ENCODE results near the gene RAET1E.

The RAET1E gene

DNA sequence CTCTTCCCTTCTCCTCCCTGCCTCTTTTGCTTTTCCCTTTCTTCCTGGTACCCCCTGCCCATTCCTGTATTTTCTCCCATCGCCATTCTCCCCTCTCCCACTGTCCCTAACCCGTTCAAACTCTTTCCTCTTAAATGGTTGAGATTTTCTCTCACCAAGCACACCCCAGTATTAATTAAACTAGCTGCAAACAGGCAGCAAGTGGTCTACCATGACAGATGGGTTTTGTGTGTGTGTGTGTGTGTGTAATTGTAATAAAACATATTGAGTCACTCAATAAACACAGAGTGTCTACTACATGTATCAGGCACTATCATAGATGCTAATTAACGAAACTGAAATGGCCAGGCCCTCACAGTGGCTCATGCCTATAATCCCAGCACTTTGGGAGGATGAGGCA lies 6.7 kb downstream of the RAET1E start:
- TF ChIP-seq CTCF (IDR thresholded peaks at IDR 0.05; ENCODE audit: insufficient read depth, low read length, poor library complexity, severe bottlenecking) = no peak
- Histone ChIP-seq H3K4me3 (replicated peaks; ENCODE audit: low read depth, low read length) (no peak overlapping the region), H3K27me3 (replicated peaks; ENCODE audit: control insufficient read depth, insufficient read depth, low read length) (no peaks in the 10 kb centered on the region; the same call in none of the 2 replicates), H3K36me3 (ENCODE audit: control insufficient read depth, insufficient read depth, low read length) (no peaks in the 10 kb centered on the region)
- DNase-seq (ENCODE audit: extremely low read depth, insufficient read length) = no peak

GRCh38 chr6:149890629-149891045 lies 7.3 kb downstream of the RAET1E start:
- no peaks in the 10 kb centered on the region; the same call in none of the 2 replicates for H3K27me3 ChIP-seq (replicated peaks; ENCODE audit: control insufficient read depth, insufficient read depth, low read length)
- DNase-seq (ENCODE audit: extremely low read depth, insufficient read length) = no peak
- no peak overlapping the region for H3K4me3 ChIP-seq (replicated peaks; ENCODE audit: low read depth, low read length)
- TF ChIP-seq CTCF (IDR thresholded peaks at IDR 0.05; ENCODE audit: insufficient read depth, low read length, poor library complexity, severe bottlenecking) = no peak
- no peaks in the 10 kb centered on the region for H3K36me3 ChIP-seq (ENCODE audit: control insufficient read depth, insufficient read depth, low read length)

DNA sequence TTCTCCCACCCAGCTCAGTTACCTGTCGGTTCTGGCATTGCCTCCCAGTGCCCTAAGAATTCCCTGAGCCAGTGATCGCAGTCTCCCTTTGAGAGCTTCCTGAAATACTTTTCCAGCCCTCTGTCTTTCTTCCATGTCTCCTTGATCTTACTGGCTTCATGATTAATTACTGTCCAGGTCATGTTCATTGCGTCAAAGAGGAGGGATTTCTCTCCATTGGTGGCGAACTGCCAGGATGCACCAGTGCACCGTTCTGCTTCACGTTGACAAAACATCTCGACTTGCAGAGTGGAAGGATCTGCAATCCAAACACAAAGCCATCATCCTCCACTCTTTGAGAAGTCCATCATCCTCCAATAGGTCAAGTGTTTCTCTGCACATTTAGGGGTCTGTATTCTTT lies 8.6 kb downstream of the RAET1E start:
- Histone ChIP-seq H3K4me3 (replicated peaks; ENCODE audit: low read depth, low read length) (no peak overlapping the region), H3K36me3 (ENCODE audit: control insufficient read depth, insufficient read depth, low read length) (no peaks in the 10 kb centered on the region), H3K27me3 (replicated peaks; ENCODE audit: control insufficient read depth, insufficient read depth, low read length) (no peaks in the 10 kb centered on the region; the same call in none of the 2 replicates)
- no peak for TF ChIP-seq CTCF (IDR thresholded peaks at IDR 0.05; ENCODE audit: insufficient read depth, low read length, poor library complexity, severe bottlenecking)
- no peak for DNase-seq (ENCODE audit: extremely low read depth, insufficient read length)

DNA sequence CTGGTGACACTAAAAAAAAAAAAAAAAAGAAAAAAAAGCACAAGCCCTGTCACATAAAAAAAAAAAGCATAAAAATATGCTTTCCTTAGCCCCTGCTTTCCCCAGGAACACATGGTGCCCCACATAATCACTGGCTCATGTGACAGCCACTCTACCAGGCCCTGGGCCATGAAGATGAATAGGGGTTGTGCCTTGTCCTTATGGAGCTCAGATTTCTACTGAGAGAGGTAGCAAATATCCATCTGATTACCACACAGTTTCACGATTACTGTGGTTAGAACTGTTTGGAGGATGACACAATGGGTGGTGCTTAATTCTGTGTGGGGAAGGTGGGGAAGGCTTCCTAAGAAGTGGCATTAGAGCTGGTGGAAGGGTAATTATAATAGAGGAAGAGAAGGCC lies 9.3 kb downstream of the RAET1E start:
- H3K4me3 ChIP-seq (replicated peaks; ENCODE audit: low read depth, low read length) = no peak overlapping the region
- no peak for DNase-seq (ENCODE audit: extremely low read depth, insufficient read length)
- TF ChIP-seq CTCF (IDR thresholded peaks at IDR 0.05; ENCODE audit: insufficient read depth, low read length, poor library complexity, severe bottlenecking) = no peak

DNA sequence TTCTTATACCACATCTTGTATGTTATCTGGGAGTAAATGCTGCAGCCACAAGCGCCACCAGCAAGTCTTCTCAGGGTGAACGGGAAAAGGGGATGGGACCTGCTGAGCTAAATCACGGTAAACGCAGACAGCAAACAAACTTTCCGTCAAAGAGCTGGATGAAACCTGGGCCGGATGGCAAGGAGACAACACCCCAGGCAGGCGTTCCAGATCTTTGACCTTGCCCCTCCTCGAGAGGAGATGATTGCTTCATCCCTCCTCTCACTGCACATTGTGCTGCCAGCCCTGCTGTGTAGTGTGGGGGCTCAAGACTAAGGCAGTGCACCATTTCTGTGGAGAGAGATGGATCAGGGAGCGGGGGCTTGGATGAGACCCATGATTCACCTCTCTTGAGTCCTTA lies 9.8 kb downstream of the RAET1E start:
- no peak overlapping the region for H3K4me3 ChIP-seq (replicated peaks; ENCODE audit: low read depth, low read length)
- DNase-seq (ENCODE audit: extremely low read depth, insufficient read length) = no peak
- H3K27me3 ChIP-seq (replicated peaks; ENCODE audit: control insufficient read depth, insufficient read depth, low read length) = no peaks in the 10 kb centered on the region; the same call in none of the 2 replicates

More for the DNA sequence above, 9.3 kb downstream of the RAET1E start:
- Histone ChIP-seq H3K27me3 (replicated peaks; ENCODE audit: control insufficient read depth, insufficient read depth, low read length) (no peaks in the 10 kb centered on the region; the same call in none of the 2 replicates), H3K36me3 (ENCODE audit: control insufficient read depth, insufficient read depth, low read length) (no peaks in the 10 kb centered on the region)

More for the DNA sequence above, 9.8 kb downstream of the RAET1E start:
- H3K36me3 ChIP-seq (ENCODE audit: control insufficient read depth, insufficient read depth, low read length) = no peaks in the 10 kb centered on the region
- no peak for TF ChIP-seq CTCF (IDR thresholded peaks at IDR 0.05; ENCODE audit: insufficient read depth, low read length, poor library complexity, severe bottlenecking)
